A549 (cell line): ENCODE results near the gene SLIT3.

ENCODE experiments used
- CTCF ChIP-seq: fragments of >200 bp; sonication (Bioruptor Twin); formaldehyde crosslinking; IDR thresholded peaks from 3 replicates; pipeline ENCODE4 v1.5.1; 2016
- ELK1 ChIP-seq: fragments of 150-350 bp; IDR thresholded peaks from 2 replicates; pipeline ENCODE4 v1.6.1; 2014; ENCODE audit warnings: low read depth, mild to moderate bottlenecking, low read length
- JUN ChIP-seq, 2 experiments: fragments of >200 bp; sonication (Bioruptor Twin); formaldehyde crosslinking; IDR thresholded peaks; 2 replicates in 1 of 2; 3 replicates in 1 of 2; pipeline ENCODE4 v1.6.1; 2016 to 2017
- MAX ChIP-seq: IDR thresholded peaks from 2 replicates; pipeline ENCODE4 v1.6.1; 2012
- NPAS2 ChIP-seq: fragments of 250-450 bp; sonication (Bioruptor Pico); IDR thresholded peaks from 2 replicates; pipeline ENCODE4 v1.8.0; 2022; ENCODE audit warnings: mild to moderate bottlenecking, moderate library complexity, borderline replicate concordance
- POLR2A ChIP-seq: IDR thresholded peaks from 2 replicates; pipeline ENCODE4 v1.6.1; 2012; ENCODE audit warnings: mild to moderate bottlenecking, low read length
- RFX5 ChIP-seq: fragments of 450-650 bp; IDR thresholded peaks from 2 replicates; pipeline ENCODE4 v1.7.1; 2014; ENCODE audit warnings: antibody characterized with exemption, mild to moderate bottlenecking, moderate library complexity

- no peak for TF ChIP-seq ELK1
- no peak for TF ChIP-seq NPAS2 (CRISPR knock-in tag)
- TF ChIP-seq POLR2A, result no peak
- no peak for TF ChIP-seq JUN (IDR thresholded peaks at IDR 0.05)
- TF ChIP-seq CTCF, result no peak
- TF ChIP-seq RFX5, result no peak
- no peak for TF ChIP-seq MAX
These were observed 646.7 kb downstream of the SLIT3 start for GRCh38 chr5:168654211-168654721.
